Colonic mucosa (tissue), 4 donors: ENCODE data around the gene TRIM15. TPM values are rescaled to one million over a fixed set of nuclear protein-coding genes. Genes with fewer than 3 reads are reported as not detected.

ENCODE experiments used
- DNase-seq: peaks from one replicate; pipeline ENCODE4 v3.0.0-alpha.2; 2020
- H3K27ac ChIP-seq: fragments of 200-600 bp; one replicate; pipeline ENCODE4 v1.8.0; 2021
- H3K27me3 ChIP-seq: fragments of 200-600 bp; one replicate; pipeline ENCODE4 v1.8.0; 2021
- H3K36me3 ChIP-seq: fragments of 200-600 bp; one replicate; pipeline ENCODE4 v1.8.0; 2021
- H3K4me1 ChIP-seq: fragments of 200-600 bp; one replicate; pipeline ENCODE4 v1.8.0; 2021; ENCODE audit warnings: mild to moderate bottlenecking
- H3K4me3 ChIP-seq: fragments of 200-600 bp; one replicate; pipeline ENCODE4 v1.8.0; 2021
- H3K9ac ChIP-seq, 2 donors: one replicate each; pipeline ENCODE4 v1.7.0; 2013; ENCODE audit warnings: control low read depth in 2 of 2, low read depth in 2 of 2, low read length in 2 of 2
- H3K9me3 ChIP-seq: fragments of 200-600 bp; one replicate; pipeline ENCODE4 v1.8.0; 2021
- intact Hi-C: fragments of 100-400 bp; cut with DNase I; formaldehyde crosslinking; loops from one replicate; pipeline ENCODE4 v1.14.1; 2022
- total RNA-seq, 2 donors: library from RNA; stranded (reverse); fragmentation: NEBNext Ultra II Directional in 1 of 2; extraction: Animal tissue kit (Norgen Biotek cat#: 25700) in 1 of 2; gene quantifications; one replicate each; pipeline ENCODE4 v1.2.1, GENCODE V29; 2021
- TF ChIP-seq, protein P1 (sequence below): fragments of 200-600 bp; IDR thresholded peaks from one replicate; pipeline ENCODE4 v1.8.0; 2022; ENCODE audit warnings: antibody characterized with exemption, mild to moderate bottlenecking
- donor health status: healthy.
- donor health status: DM: no; HTN: no; CAD: no.
- donor health status: DM: no; HTN: no; CAD: no.

The TRIM15 gene
- total RNA-seq, 2 donors from 2014 or later = 26.8 to 47.3 TPM

DNA sequence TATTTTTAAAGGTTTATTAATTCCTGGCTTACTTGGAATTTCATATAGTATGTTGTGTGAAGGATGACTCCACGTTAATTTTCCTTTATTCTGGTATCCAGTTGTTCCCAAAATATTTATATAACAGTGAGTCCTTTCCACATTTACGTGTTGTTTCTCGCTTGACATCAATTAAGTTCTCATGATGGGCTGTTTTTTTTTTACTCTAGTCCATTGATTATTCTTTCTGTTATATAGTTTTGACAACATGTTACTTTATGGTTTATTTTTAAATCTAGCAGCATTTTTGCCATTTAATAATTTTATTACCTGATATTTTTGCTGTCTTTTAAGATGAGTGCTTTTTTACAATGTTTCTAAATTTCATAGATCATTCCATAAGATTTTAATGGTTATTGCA lies 20.7 kb upstream of the TRIM15 start:
- TF ChIP-seq, protein P1, sequence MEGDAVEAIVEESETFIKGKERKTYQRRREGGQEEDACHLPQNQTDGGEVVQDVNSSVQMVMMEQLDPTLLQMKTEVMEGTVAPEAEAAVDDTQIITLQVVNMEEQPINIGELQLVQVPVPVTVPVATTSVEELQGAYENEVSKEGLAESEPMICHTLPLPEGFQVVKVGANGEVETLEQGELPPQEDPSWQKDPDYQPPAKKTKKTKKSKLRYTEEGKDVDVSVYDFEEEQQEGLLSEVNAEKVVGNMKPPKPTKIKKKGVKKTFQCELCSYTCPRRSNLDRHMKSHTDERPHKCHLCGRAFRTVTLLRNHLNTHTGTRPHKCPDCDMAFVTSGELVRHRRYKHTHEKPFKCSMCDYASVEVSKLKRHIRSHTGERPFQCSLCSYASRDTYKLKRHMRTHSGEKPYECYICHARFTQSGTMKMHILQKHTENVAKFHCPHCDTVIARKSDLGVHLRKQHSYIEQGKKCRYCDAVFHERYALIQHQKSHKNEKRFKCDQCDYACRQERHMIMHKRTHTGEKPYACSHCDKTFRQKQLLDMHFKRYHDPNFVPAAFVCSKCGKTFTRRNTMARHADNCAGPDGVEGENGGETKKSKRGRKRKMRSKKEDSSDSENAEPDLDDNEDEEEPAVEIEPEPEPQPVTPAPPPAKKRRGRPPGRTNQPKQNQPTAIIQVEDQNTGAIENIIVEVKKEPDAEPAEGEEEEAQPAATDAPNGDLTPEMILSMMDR = no peak

DNA sequence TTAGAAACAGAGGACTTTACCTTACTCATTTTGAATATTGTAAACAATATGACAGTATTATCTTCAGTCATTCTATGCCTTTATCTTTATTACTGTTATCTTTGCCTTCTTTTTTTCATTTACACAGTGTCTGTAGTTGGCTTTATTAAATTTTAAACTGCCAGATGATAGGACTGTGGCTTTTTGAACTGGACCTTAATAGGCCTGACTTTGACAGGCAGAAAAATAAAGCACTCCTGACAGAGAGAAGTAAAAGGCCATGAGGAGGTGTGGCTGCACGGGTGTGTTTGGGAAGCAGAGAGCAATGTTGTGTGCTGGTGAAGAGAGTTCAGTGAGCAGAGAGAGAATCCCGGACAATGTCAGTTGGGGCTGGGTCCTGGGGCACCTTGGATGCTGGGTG lies 19.6 kb upstream of the TRIM15 start:
- no peak overlapping the region for H3K4me3 ChIP-seq
- no peak overlapping the region for H3K9ac ChIP-seq
- TF ChIP-seq, protein P1 = no peak
- intact Hi-C loops = no loop called here
- H3K4me1 ChIP-seq = no peaks in the 10 kb centered on the region
- no peaks in the 10 kb centered on the region for H3K9me3 ChIP-seq
- DNase-seq = peak; percentile 50
- H3K27me3 ChIP-seq = no peaks in the 10 kb centered on the region
- no peaks in the 10 kb centered on the region for H3K36me3 ChIP-seq
- H3K27ac ChIP-seq = peak overlapping the region; percentile 49

More for the DNA sequence above, 20.7 kb upstream of the TRIM15 start:
- no peaks in the 10 kb centered on the region for H3K4me1 ChIP-seq
- no peak overlapping the region for H3K27ac ChIP-seq
- H3K9me3 ChIP-seq = no peaks in the 10 kb centered on the region
- H3K9ac ChIP-seq = no peak overlapping the region
- H3K4me3 ChIP-seq = no peak overlapping the region
- no peak for DNase-seq
- intact Hi-C loops = no loop called here
- no peaks in the 10 kb centered on the region for H3K36me3 ChIP-seq
- no peaks in the 10 kb centered on the region for H3K27me3 ChIP-seq

DNA sequence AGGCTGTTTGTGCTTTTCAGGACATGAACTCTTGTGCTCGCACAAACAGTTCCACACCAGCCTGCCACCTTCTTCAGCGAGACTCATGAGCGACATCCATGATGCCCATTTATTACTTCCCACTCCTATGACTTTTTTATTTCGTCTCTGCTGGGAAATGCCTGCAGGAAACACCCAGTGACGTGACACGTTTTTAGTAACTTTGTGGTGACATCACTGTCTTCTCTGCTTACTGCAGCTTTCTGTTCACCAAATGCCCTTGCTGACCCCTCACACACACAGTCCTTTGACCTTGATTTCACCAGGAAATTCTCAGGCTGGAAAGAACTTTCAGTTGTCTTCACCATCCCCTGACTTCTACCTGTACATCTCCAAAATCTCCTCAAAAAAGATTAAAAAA lies 18.5 kb upstream of the TRIM15 start:
- Histone ChIP-seq H3K4me1 (no peaks in the 10 kb centered on the region), H3K4me3 (no peak overlapping the region), H3K27me3 (no peaks in the 10 kb centered on the region), H3K9ac (no peak overlapping the region), H3K36me3 (no peaks in the 10 kb centered on the region), H3K9me3 (no peaks in the 10 kb centered on the region), H3K27ac (no peak overlapping the region)
- TF ChIP-seq, protein P1 = no peak
- intact Hi-C loops = no loop called here
- no peak for DNase-seq

DNA sequence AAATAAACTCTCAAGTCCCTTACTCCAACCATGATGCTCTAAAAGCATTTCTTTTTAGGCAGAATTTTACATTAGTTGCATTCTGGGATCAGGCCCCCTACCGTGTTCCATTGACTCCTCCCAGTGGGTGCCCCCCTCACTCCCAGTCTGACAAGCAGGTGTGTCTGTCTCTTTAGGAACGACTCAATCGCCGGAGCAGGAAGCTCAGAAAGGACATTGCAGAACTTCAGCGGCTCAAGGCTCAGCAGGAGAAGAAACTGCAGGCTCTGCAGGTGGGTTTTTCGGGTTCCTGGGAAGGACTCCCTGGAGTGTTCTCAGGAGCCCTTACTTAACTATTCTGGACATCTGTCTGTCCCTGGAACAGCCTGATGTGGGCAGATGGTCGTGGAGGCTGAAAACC lies 17.5 kb upstream of the TRIM15 start:
- TF ChIP-seq, protein P1 = no peak
- intact Hi-C loops = no loop called here
- H3K27ac ChIP-seq = no peak overlapping the region

DNA sequence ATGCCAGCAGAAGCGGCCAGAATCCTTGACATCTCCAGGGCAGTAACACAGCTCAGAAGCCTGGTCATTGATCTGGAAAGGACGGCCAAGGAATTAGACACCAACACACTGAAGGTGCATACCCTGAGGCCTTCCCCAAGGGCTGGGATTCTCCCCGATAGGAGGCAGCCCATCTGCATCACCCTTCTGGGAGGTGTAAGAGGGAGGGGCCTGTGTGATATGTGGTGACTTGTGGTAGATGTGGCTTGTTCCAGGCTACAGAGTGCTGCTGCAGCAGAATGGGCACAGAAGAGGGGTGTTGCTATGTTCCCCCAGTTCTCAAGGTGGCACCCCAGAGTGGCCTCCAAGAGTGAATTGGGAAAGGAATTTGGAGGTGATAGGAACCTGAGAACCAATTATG lies 16.2 kb upstream of the TRIM15 start:
- H3K27ac ChIP-seq = no peak overlapping the region
- H3K36me3 ChIP-seq = no peaks in the 10 kb centered on the region
- TF ChIP-seq, protein P1 = no peak
- H3K9me3 ChIP-seq = no peaks in the 10 kb centered on the region
- no peak overlapping the region for H3K4me3 ChIP-seq
- H3K27me3 ChIP-seq = no peaks in the 10 kb centered on the region
- intact Hi-C loops = no loop called here
- DNase-seq = no peak
- no peaks in the 10 kb centered on the region for H3K4me1 ChIP-seq
- H3K9ac ChIP-seq = no peak overlapping the region

More for the DNA sequence above, 17.5 kb upstream of the TRIM15 start:
- Histone ChIP-seq H3K27me3 (no peaks in the 10 kb centered on the region), H3K4me3 (no peak overlapping the region), H3K9ac (no peak overlapping the region), H3K36me3 (no peaks in the 10 kb centered on the region), H3K4me1 (no peaks in the 10 kb centered on the region), H3K9me3 (no peaks in the 10 kb centered on the region)
- no peak for DNase-seq

DNA sequence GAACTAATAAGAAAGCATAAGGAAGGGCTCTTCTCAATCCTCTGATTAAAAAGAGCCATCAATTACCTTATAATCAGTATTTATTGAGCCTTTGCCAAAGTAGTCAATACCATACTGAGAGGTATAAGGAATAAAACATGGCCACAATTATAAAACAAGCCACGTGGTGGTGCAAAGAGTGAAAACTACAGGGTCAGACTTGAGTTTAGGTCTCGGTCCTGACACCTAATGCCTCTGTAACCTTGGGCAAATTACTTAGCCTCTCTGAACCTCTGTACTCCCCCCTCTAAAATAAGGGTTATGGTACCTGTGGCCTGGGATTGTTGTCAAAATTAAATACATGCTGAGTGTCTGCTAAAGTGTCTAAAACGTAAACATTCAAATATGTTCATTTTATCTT lies 14.1 kb upstream of the TRIM15 start:
- H3K27ac ChIP-seq = no peak overlapping the region
- no peaks in the 10 kb centered on the region for H3K4me1 ChIP-seq
- no peak for DNase-seq
- H3K36me3 ChIP-seq = no peaks in the 10 kb centered on the region
- no peaks in the 10 kb centered on the region for H3K27me3 ChIP-seq
- TF ChIP-seq, protein P1 = no peak
- no peaks in the 10 kb centered on the region for H3K9me3 ChIP-seq
- no peak overlapping the region for H3K4me3 ChIP-seq
- H3K9ac ChIP-seq = no peak overlapping the region
- intact Hi-C loops = no loop called here
